ENCODE measurements around the gene GPC6.
A peak's percentile ranks its signal among the peaks of the same experiment; 100 is the strongest.

Gene GPC6

GRCh38 chr13:93889430-93889951 is 662.9 kb downstream of the GPC6 start:
- no peak for TF ChIP-seq CTCF (IDR thresholded peaks at IDR 0.05; ENCODE audit: control insufficient read depth, insufficient read depth, low read depth, low read length, missing control alignments)
- no peak overlapping the region for H3K4me3 ChIP-seq (ENCODE audit: control insufficient read depth, low read depth, low read length)
- no peak for DNase-seq (ENCODE audit: low read depth)

GRCh38 chr13:93899981-93900380 is 673.4 kb downstream of the GPC6 start:
- DNase-seq (ENCODE audit: low read depth): peak; percentile 14
- no peak for TF ChIP-seq CTCF (IDR thresholded peaks at IDR 0.05; ENCODE audit: control insufficient read depth, insufficient read depth, low read depth, low read length, missing control alignments)
- no peak overlapping the region for H3K4me3 ChIP-seq (ENCODE audit: control insufficient read depth, low read depth, low read length)

GRCh38 chr13:93900731-93901130 is 674.1 kb downstream of the GPC6 start:
- TF ChIP-seq CTCF (IDR thresholded peaks at IDR 0.05; ENCODE audit: control insufficient read depth, insufficient read depth, low read depth, low read length, missing control alignments): no peak
- no peak overlapping the region for H3K4me3 ChIP-seq (ENCODE audit: control insufficient read depth, low read depth, low read length)
- no peak for DNase-seq (ENCODE audit: low read depth)

GRCh38 chr13:93903909-93904308 is 677.3 kb downstream of the GPC6 start:
- H3K4me3 ChIP-seq (ENCODE audit: control insufficient read depth, low read depth, low read length): no peak overlapping the region
- TF ChIP-seq CTCF (IDR thresholded peaks at IDR 0.05; ENCODE audit: control insufficient read depth, insufficient read depth, low read depth, low read length, missing control alignments): no peak
- DNase-seq (ENCODE audit: low read depth): no peak

GRCh38 chr13:93915269-93915809 is 688.7 kb downstream of the GPC6 start:
- no peak for DNase-seq (ENCODE audit: low read depth)

GRCh38 chr13:93922063-93922855 is 695.7 kb downstream of the GPC6 start:
- peak; percentile 19 for TF ChIP-seq CTCF (IDR thresholded peaks at IDR 0.05; ENCODE audit: control insufficient read depth, insufficient read depth, low read depth, low read length, missing control alignments)
- H3K4me3 ChIP-seq (ENCODE audit: control insufficient read depth, low read depth, low read length): no peak overlapping the region
- DNase-seq (ENCODE audit: low read depth): no peak

More at GRCh38 chr13:93915269-93915809, 688.7 kb downstream of the GPC6 start:
- TF ChIP-seq CTCF (IDR thresholded peaks at IDR 0.05; ENCODE audit: control insufficient read depth, insufficient read depth, low read depth, low read length, missing control alignments): no peak
- H3K4me3 ChIP-seq (ENCODE audit: control insufficient read depth, low read depth, low read length): no peak overlapping the region
